AG04449 (cell line): Measurements from ENCODE around the gene SEPTIN8.

Experiments used
- CTCF ChIA-PET: fragments of 350-600 bp; formaldehyde crosslinking; extraction: SDS; loops from one replicate; lab custom pipeline; 2021; ENCODE audit warnings: antibody characterized with exemption; lab: Yijun Ruan, JAX
- POLR2A ChIA-PET: fragments of 400-600, 350-600 bp; formaldehyde crosslinking; extraction: SDS; loops from one replicate; lab custom pipeline; 2020; ENCODE audit warnings: antibody characterized with exemption, inconsistent platforms; lab: Yijun Ruan, JAX
- DNase-seq: peaks from one replicate; pipeline ENCODE4 v3.0.0-alpha.2; 2010; ENCODE audit warnings: low read depth, low spot score
- H3K4me3 ChIP-seq: 2 replicates; pipeline ENCODE4 v1.5.1; 2011; ENCODE audit warnings: low read depth, mild to moderate bottlenecking, control low read depth, low read length
- CTCF ChIP-seq: IDR thresholded peaks from one replicate; pipeline ENCODE4 v1.5.1; 2011; ENCODE audit warnings: mild to moderate bottlenecking, moderate library complexity, low read length, control low read depth, inconsistent platforms; ENCODE audit not compliant: insufficient read depth; ENCODE audit errors: missing control alignments

Gene SEPTIN8

GRCh38 chr5:132788508-132788907, 11.5 kb upstream of the SEPTIN8 start:
- CTCF ChIA-PET: no interaction called here
- TF ChIP-seq CTCF: no peak
- no peak for DNase-seq
- POLR2A ChIA-PET: no interaction called here
- H3K4me3 ChIP-seq: no peak overlapping the region

- no peak for TF ChIP-seq CTCF
- H3K4me3 ChIP-seq: no peak overlapping the region
- no peak for DNase-seq
- POLR2A ChIA-PET: no interaction called here
- CTCF ChIA-PET: interaction anchor here (0.7 to 7.3 kb wide), 10 partner anchors 11 to 260 kb away, joined by 3 to 51 read pairs (median 4); partner anchors contain the start of genes CCNI2 and SHROOM1
Measured at GRCh38 chr5:132787076-132787475, 10.0 kb upstream of the SEPTIN8 start.

GRCh38 chr5:132785864-132786263, 8.8 kb upstream of the SEPTIN8 start:
- TF ChIP-seq CTCF: no peak
- POLR2A ChIA-PET: no interaction called here
- CTCF ChIA-PET: interaction anchor here (1.2 to 7.3 kb wide), 4 partner anchors 10 to 401 kb away, joined by 3 to 51 read pairs (median 8); partner anchors contain the start of gene SEPTIN8

GRCh38 chr5:132785365-132785764, 8.3 kb upstream of the SEPTIN8 start:
- no peak for DNase-seq
- no peak overlapping the region for H3K4me3 ChIP-seq
- CTCF ChIA-PET: interaction anchor here (1.0 to 7.3 kb wide), 5 partner anchors 9 to 401 kb away, joined by 3 to 51 read pairs (median 6); partner anchors contain the start of gene SEPTIN8
- no peak for TF ChIP-seq CTCF
- POLR2A ChIA-PET: no interaction called here

More at GRCh38 chr5:132785864-132786263, 8.8 kb upstream of the SEPTIN8 start:
- H3K4me3 ChIP-seq: no peak overlapping the region
- DNase-seq: no peak

DNA sequence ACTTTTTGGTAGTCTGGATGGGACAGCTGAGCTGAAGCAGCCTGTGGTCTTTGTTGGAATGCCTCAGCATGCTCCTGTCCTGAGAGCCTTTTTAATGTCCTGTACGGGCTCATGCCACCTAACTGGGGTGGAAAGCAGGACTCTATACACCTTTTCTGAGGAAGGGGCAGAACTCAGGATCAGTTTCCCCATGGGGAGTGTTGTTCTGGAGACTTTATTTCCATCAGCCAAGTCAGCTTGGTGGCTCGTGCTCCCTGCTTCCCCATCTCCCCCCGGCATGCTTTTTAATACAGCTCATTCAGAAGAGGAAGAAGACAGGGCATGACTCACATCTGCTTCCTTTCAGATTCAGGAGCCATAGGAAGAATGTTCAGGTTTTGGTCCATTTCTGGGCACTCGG, 5.1 kb upstream of the SEPTIN8 start:
- ChIA-PET CTCF (interaction anchor here (1.8 to 7.3 kb wide), 3 partner anchors 11 to 280 kb away, joined by 4 to 51 read pairs (median 4); no protein-coding TSS in a partner anchor), POLR2A (interaction anchor here (0.7 kb wide), 1 partner anchor 11 kb away, joined by 3 read pairs; no protein-coding TSS in a partner anchor)
- H3K4me3 ChIP-seq: no peak overlapping the region
- no peak for DNase-seq
- TF ChIP-seq CTCF: no peak

GRCh38 chr5:132781029-132781428, 4.0 kb upstream of the SEPTIN8 start:
- DNase-seq: no peak
- ChIA-PET CTCF (interaction anchor here (0.6 to 7.3 kb wide), 3 partner anchors 10 to 85 kb away, joined by 3 to 51 read pairs (median 4); no protein-coding TSS in a partner anchor), POLR2A (interaction anchor here (0.5 kb wide), 1 partner anchor 456 kb away, joined by 3 read pairs; no protein-coding TSS in a partner anchor)
- no peak for TF ChIP-seq CTCF
- no peak overlapping the region for H3K4me3 ChIP-seq
